Brain microvascular endothelial cell (primary cell): ENCODE data around the gene FAM151A.

Experiments
- DNase-seq: peaks from one replicate; pipeline ENCODE4 v3.0.0-alpha.2; 2020
- H3K27ac ChIP-seq: fragments of 250-450 bp; sonication (Bioruptor Pico); 2 replicates; pipeline ENCODE4 v1.5.1; 2020; ENCODE audit warnings: mild to moderate bottlenecking, moderate library complexity
- H3K27me3 ChIP-seq: fragments of 250-450 bp; sonication (Bioruptor Pico); replicated peaks from 2 replicates; pipeline ENCODE4 v1.5.1; 2020; ENCODE audit warnings: mild to moderate bottlenecking
- H3K36me3 ChIP-seq: fragments of 250-450 bp; sonication (Bioruptor Pico); replicated peaks from 2 replicates; pipeline ENCODE4 v1.5.1; 2020; ENCODE audit warnings: mild to moderate bottlenecking
- H3K4me3 ChIP-seq: 2 replicates; pipeline ENCODE4 v1.5.1; 2011; ENCODE audit warnings: low read depth, mild to moderate bottlenecking, control low read depth, low read length, moderate library complexity
- in situ Hi-C: cut with HindIII; loops from 2 replicates; pipeline ENCODE4 v1.10.0; 2017; ENCODE audit warnings: low sequenced_read_pairs, low pct_ligation_motif_present
- TF ChIP-seq, protein P1 (sequence below): IDR thresholded peaks from 2 replicates; pipeline ENCODE4 v1.5.1; 2011; ENCODE audit warnings: low read depth, mild to moderate bottlenecking, moderate library complexity, low read length, control low read depth, inconsistent platforms; ENCODE audit errors: missing control alignments

Gene FAM151A

DNA sequence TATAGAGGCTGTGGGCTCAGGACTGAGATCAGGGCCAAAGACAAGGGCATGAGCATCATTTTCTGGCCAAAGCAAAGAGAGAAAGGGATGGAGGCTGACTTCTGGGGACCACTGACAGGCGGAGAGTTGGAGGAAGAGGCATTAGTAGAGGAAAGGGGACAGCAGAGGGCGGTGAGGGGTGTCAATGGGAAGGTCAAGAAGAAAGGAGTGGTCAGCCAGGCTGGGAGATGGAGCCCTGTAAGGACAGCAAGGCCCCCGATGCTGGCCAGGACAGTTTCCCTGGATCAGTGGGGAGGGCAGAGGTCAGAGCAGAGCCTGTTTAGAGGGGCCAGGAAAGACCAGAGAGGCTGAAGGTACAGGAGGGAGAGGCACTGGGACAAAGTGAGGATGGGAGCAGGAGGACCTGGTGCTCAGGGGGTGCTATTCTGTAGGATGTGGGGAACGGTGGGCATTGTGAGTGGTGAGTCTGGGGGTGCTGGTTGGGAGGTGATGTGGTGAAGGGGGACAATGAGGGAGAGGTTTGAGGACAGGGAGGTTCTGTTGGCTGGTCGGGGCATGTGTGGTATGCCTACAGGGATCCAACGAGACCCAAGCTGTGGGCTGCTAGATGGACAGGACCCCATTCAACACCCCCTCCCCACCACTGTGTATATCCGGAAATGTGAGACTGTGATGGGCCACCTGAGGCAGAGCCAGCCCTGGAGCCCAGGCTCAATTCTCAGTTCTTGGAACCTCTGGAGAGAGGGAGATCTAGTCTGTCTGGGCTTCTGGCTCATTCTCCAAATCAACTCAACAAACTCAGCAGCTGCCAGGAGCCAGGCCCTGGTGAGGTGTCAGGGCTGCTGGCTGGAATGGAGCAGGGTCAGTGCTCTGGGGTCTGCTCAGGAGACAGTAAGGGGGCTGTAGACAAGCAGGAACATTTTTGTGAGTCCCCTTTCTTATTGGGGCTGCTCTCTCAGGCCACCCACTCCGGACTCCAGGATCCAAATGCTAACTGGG, 1.4 kb upstream of the FAM151A start:
- in situ Hi-C loops = no loop called here
- TF ChIP-seq, protein P1, sequence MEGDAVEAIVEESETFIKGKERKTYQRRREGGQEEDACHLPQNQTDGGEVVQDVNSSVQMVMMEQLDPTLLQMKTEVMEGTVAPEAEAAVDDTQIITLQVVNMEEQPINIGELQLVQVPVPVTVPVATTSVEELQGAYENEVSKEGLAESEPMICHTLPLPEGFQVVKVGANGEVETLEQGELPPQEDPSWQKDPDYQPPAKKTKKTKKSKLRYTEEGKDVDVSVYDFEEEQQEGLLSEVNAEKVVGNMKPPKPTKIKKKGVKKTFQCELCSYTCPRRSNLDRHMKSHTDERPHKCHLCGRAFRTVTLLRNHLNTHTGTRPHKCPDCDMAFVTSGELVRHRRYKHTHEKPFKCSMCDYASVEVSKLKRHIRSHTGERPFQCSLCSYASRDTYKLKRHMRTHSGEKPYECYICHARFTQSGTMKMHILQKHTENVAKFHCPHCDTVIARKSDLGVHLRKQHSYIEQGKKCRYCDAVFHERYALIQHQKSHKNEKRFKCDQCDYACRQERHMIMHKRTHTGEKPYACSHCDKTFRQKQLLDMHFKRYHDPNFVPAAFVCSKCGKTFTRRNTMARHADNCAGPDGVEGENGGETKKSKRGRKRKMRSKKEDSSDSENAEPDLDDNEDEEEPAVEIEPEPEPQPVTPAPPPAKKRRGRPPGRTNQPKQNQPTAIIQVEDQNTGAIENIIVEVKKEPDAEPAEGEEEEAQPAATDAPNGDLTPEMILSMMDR = no peak
- H3K36me3 ChIP-seq = no peaks in the 10 kb centered on the region
- no peaks in the 10 kb centered on the region for H3K27me3 ChIP-seq
- H3K27ac ChIP-seq = no peak overlapping the region
- no peak overlapping the region for H3K4me3 ChIP-seq
- DNase-seq = no peak

DNA sequence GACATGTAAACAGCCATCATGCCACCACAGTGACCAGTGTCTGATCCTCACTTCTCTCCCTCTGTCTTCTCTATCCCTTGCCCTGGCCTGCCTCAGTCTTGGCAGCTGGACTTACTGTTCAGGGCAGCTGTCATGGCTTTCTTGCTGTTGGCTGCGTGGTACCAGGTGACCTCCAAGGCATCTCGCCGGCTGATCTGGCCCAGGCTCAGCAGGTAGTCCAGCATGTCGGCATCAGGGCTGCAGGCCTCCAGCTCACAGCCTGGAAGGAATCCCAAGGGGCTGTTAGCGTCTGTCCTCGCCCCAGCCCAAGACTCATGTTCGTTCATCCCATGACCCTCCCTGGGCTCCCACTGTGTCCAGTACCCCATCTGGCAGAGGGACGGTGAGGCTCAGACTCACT, 3.6 kb downstream of the FAM151A start:
- TF ChIP-seq, protein P1 = no peak
- no peaks in the 10 kb centered on the region for H3K36me3 ChIP-seq
- in situ Hi-C loops = no loop called here
- H3K27ac ChIP-seq = no peak overlapping the region
- H3K27me3 ChIP-seq = peaks cover 5% of the 10 kb centered on the region
- DNase-seq = no peak
- H3K4me3 ChIP-seq = no peak overlapping the region

DNA sequence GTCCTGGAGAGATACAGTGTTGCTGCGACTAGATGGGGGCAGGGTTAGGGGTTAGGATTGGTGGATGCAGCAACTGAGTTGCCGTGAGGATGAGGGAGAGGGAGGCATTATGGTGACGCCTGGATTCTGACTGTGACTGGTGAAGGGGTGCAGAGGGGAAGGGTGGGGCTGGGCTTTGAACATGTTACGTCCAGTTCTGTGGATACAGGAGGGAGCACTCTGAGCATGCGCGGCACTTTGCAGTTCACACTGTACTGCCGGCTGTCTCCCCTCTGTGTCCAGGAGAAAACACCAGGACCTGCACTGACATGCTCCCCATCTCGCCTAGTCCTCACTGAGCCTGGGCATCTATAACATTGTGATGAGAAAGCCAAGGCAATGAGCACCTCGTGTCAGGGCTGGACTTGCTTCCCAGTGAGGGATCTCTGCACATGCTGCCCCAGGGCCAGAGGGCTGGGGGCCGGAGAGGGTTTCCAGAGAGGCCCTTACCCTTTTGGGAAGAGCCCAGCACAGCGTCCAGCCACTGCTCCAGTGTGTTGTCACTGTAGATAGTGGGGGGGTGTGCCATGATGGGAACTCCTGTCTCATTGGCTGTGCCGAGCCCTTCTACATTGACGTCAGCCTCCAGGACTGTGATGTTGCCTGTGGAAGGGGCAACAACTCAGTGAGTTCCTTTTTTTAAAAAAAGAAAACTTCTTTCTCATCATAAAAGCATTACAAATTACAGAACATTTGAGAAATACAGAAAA, 7.6 kb downstream of the FAM151A start:
- in situ Hi-C loops = no loop called here
- H3K36me3 ChIP-seq = no peaks in the 10 kb centered on the region
- peaks cover 5% of the 10 kb centered on the region for H3K27me3 ChIP-seq

DNA sequence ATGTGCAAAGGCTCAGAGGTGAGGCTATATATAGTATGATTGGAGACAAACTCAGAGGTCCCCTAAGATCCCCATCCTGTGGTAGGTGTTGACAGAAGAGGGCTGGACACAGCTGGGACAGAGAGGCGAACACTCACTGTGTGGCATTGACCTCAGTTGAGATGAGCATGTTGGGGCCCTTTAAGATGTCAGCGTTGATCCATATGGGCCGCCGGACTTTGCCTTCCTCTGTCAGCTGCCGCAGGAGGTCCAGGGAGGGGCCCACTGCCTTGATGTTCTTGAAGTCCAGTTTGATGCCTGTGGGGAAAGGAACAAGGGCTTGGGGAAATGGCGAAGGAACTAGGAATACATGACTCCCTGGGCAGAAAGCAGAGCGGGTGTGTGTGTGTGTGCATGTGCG, 8.8 kb downstream of the FAM151A start:
- H3K27me3 ChIP-seq = peaks cover 5% of the 10 kb centered on the region
- no peaks in the 10 kb centered on the region for H3K36me3 ChIP-seq
- DNase-seq = no peak
- TF ChIP-seq, protein P1 = no peak
- H3K4me3 ChIP-seq = no peak overlapping the region
- no peak overlapping the region for H3K27ac ChIP-seq
- in situ Hi-C loops = no loop called here

More for the DNA sequence above, 7.6 kb downstream of the FAM151A start:
- no peak for DNase-seq
- TF ChIP-seq, protein P1 = no peak
- Histone ChIP-seq H3K4me3 (no peak overlapping the region), H3K27ac (no peak overlapping the region)

DNA sequence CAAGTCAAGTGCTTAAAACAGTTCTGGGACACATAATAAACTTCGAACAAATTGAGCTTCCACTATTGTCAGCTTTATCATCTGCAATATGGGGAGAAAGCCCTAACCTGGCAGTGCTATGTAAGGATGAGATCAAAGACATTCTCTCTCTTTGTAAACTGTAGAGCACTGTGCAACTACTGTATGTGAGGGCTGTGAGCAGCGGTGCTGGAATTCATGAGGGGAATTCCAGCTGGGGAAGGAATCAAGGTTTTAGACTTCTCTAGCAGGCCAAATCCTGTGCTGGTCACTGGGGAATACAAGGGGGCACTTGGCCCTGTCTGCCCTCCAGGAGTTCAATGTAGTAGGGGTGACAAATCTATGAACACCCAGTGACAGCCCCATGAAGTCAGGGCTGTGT, 9.3 kb downstream of the FAM151A start:
- no peak for DNase-seq
- in situ Hi-C loops = no loop called here
- TF ChIP-seq, protein P1 = no peak

More for the DNA sequence above, 9.3 kb downstream of the FAM151A start:
- Histone ChIP-seq H3K27ac (no peak overlapping the region), H3K27me3 (peaks cover 5% of the 10 kb centered on the region), H3K36me3 (no peaks in the 10 kb centered on the region), H3K4me3 (no peak overlapping the region)
